Testis (tissue), 2 donors: ENCODE measurements around the gene RTL10.

ENCODE experiments used
- CTCF ChIP-seq, 3 experiments: fragments of 450-650 bp in 2 of 3; fragments of 200-600 bp in 1 of 3; sonication (generic) in 1 of 3; IDR thresholded peaks; one replicate each; pipeline ENCODE4 v1.5.1; 2016 to 2019; ENCODE audit warnings: antibody characterized with exemption in 3 of 3, mild to moderate bottlenecking in 2 of 3, moderate library complexity in 1 of 3
- POLR2A ChIP-seq: fragments of 450-650 bp; IDR thresholded peaks from one replicate; pipeline ENCODE4 v1.6.1; 2017; ENCODE audit warnings: antibody characterized with exemption, mild to moderate bottlenecking, moderate library complexity

- no peak for TF ChIP-seq CTCF (IDR thresholded peaks at IDR 0.05)
- TF ChIP-seq POLR2A = no peak
Observed at GRCh38 chr22:19849835-19850762, 4.6 kb downstream of the RTL10 start.
